ENCODE data around the gene ACVRL1.

Gene ACVRL1

DNA sequence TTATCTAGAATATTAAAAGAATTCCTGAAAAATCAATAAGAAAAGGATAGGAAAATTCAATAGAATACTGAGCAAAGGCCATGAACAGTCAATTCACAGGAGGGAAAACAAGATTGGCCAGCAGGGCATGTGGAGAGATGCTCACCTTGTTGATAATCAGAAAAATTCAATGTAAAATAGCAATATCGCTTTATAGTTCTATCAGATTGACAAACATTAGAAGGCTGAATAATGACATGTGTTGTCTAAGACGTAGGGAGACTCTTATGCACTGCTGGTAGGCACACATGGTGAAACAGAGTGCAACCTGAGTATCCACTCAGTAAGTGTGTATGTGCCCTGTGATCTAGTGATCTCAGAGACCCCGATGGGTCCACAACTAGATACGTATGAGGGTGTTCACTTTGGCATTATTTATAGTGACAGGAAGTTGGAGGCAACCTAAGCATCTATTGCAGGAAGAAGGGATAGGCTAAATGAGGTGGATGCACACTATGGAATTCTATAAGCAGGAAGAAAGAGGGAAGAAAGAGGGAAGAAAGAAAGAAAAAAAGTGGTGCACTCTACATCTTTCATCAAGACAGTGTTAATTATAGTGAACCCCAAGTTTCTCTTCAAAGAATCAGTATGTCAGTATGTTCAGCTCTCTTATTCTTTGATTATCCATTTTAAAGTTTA is 23.2 kb upstream of the ACVRL1 start:
- TF ChIP-seq RAD21 (IDR thresholded peaks at IDR 0.05; ENCODE audit: low read depth) (no peak), EGR1 (IDR thresholded peaks at IDR 0.05) (no peak), FOXM1 (IDR thresholded peaks at IDR 0.05; ENCODE audit: borderline replicate concordance, low read depth) (no peak), CREB1 (IDR thresholded peaks at IDR 0.05; ENCODE audit: low read depth) (no peak), YY1 (IDR thresholded peaks at IDR 0.05; ENCODE audit: low read depth) (no peak), NFIC (IDR thresholded peaks at IDR 0.05) (no peak), TAF1 (IDR thresholded peaks at IDR 0.05; ENCODE audit: low read depth) (no peak), ZBTB7A (IDR thresholded peaks at IDR 0.05; ENCODE audit: low read depth) (no peak)
- TF ChIP-seq, protein P1, sequence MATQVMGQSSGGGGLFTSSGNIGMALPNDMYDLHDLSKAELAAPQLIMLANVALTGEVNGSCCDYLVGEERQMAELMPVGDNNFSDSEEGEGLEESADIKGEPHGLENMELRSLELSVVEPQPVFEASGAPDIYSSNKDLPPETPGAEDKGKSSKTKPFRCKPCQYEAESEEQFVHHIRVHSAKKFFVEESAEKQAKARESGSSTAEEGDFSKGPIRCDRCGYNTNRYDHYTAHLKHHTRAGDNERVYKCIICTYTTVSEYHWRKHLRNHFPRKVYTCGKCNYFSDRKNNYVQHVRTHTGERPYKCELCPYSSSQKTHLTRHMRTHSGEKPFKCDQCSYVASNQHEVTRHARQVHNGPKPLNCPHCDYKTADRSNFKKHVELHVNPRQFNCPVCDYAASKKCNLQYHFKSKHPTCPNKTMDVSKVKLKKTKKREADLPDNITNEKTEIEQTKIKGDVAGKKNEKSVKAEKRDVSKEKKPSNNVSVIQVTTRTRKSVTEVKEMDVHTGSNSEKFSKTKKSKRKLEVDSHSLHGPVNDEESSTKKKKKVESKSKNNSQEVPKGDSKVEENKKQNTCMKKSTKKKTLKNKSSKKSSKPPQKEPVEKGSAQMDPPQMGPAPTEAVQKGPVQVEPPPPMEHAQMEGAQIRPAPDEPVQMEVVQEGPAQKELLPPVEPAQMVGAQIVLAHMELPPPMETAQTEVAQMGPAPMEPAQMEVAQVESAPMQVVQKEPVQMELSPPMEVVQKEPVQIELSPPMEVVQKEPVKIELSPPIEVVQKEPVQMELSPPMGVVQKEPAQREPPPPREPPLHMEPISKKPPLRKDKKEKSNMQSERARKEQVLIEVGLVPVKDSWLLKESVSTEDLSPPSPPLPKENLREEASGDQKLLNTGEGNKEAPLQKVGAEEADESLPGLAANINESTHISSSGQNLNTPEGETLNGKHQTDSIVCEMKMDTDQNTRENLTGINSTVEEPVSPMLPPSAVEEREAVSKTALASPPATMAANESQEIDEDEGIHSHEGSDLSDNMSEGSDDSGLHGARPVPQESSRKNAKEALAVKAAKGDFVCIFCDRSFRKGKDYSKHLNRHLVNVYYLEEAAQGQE (IDR thresholded peaks at IDR 0.05; ENCODE audit: low read depth): no peak

- TF ChIP-seq MAX (IDR thresholded peaks at IDR 0.05) (no peak), TCF12 (IDR thresholded peaks at IDR 0.05; ENCODE audit: low read depth) (no peak), TAF1 (IDR thresholded peaks at IDR 0.05; ENCODE audit: low read depth) (no peak), TEAD4 (IDR thresholded peaks at IDR 0.05) (no peak), EP300 (IDR thresholded peaks at IDR 0.05; ENCODE audit: borderline replicate concordance) (no peak)
Measured at GRCh38 chr12:51884676-51885229, 22.6 kb upstream of the ACVRL1 start.

DNA sequence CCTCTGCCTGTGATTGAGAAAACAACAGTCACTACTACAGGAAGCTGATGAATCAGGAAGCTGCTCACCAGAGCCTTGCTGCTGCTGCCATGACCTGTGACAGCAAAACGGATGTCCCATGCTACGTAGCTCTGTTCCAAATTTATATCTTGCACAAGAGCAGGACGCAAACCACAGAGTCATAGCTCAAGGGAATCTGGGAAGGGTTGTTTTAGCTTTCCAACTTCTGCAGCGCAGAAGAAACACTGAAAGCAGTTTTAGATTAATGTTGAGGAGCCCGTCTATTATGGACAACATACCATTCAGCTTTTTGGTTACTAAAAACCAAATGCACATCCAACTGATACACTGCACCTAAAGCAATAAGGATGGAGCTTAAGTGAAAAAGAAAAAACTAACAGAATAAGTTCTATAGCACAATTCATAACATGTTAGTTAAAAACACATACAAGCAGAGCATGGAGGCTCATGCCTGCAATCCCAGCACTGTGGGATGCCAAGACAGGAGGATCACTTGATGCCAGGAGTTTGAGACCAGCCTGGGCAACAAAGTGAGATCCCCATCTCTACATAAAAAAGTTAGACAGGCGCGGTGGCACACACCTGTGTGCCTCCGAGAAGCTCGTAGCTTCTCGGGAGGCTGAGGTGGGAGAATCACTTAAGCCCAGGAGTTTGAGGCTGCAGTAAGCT is 21.1 kb upstream of the ACVRL1 start:
- TF ChIP-seq, protein P2, sequence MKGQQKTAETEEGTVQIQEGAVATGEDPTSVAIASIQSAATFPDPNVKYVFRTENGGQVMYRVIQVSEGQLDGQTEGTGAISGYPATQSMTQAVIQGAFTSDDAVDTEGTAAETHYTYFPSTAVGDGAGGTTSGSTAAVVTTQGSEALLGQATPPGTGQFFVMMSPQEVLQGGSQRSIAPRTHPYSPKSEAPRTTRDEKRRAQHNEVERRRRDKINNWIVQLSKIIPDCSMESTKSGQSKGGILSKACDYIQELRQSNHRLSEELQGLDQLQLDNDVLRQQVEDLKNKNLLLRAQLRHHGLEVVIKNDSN (IDR thresholded peaks at IDR 0.05): peak; percentile 58
- no peak for TF ChIP-seq EP300 (IDR thresholded peaks at IDR 0.05; ENCODE audit: borderline replicate concordance)

DNA sequence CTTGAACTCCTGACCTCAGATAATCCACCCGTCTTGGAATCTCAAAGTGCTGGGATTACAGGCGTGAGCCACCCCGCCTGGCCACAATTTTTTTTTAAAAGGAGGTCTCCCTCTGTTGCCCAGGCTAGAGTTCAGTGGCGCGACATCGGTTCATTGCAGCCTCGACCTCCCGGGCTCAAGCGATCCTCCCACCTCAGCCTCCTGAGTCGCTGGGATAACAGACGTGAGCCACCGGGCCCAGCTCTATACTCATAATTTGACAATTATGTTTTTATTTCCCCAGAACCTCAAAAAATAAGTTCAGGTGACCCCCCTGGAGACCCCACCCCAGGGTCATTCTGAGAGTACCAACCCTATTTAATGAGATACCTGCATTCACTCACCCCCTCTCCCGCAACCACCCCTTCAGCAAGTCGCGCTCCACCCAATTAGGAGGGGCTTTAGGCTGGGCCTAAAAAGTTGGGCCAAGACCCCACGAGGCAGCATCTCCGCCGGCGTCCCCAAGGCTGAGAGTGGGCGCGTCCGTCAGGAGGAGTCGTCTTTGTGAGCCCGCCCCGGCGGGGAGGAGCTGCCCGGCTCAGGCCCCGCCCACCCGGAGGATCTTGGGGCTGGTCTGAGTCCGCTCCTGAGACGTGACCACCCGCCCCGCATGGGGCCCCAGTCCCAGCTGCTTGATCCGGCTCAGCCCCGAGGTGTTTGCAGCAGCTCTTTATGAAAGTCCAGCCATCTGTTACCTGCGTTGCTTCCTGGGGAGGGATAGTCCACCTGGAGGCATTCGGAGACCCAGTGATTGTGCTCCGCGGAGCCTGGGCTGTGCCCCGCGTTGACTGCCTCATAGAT is 19.6 kb upstream of the ACVRL1 start, which contains the start of gene ANKRD33:
ANKRD33 (plus strand) TSS at position 628 of the 840 bp plus-strand sequence; CDS start at position 712, 84 bp downstream.
- no peak for TF ChIP-seq TEAD4 (IDR thresholded peaks at IDR 0.05)
- TF ChIP-seq, protein P2 (IDR thresholded peaks at IDR 0.05): no peak
- TF ChIP-seq EP300 (IDR thresholded peaks at IDR 0.05; ENCODE audit: borderline replicate concordance): no peak
- TF ChIP-seq TCF12 (IDR thresholded peaks at IDR 0.05; ENCODE audit: low read depth): no peak
- TF ChIP-seq CEBPB (IDR thresholded peaks at IDR 0.05): no peak
- TF ChIP-seq ZBTB7A (IDR thresholded peaks at IDR 0.05; ENCODE audit: low read depth): peak; percentile 39; the same call in 1 of the 2 replicates

GRCh38 chr12:51888316-51889215 is 18.7 kb upstream of the ACVRL1 start:
- no peak for TF ChIP-seq CREB1 (IDR thresholded peaks at IDR 0.05; ENCODE audit: low read depth)
- TF ChIP-seq, protein P1 (IDR thresholded peaks at IDR 0.05; ENCODE audit: low read depth): no peak
- no peak for TF ChIP-seq YY1 (IDR thresholded peaks at IDR 0.05; ENCODE audit: low read depth)
- no peak for TF ChIP-seq ZBTB7A (IDR thresholded peaks at IDR 0.05; ENCODE audit: low read depth)
- no peak for TF ChIP-seq EP300 (IDR thresholded peaks at IDR 0.05; ENCODE audit: borderline replicate concordance)
- TF ChIP-seq RAD21 (IDR thresholded peaks at IDR 0.05; ENCODE audit: low read depth): no peak
- TF ChIP-seq NFIC (IDR thresholded peaks at IDR 0.05): no peak
- no peak for TF ChIP-seq EGR1 (IDR thresholded peaks at IDR 0.05)
- TF ChIP-seq MAX (IDR thresholded peaks at IDR 0.05): no peak
- TF ChIP-seq, protein P2 (IDR thresholded peaks at IDR 0.05): no peak
- no peak for TF ChIP-seq FOXM1 (IDR thresholded peaks at IDR 0.05; ENCODE audit: borderline replicate concordance, low read depth)

Data from Ishikawa (cell line).